SK-N-MC (cell line): ENCODE data around the gene PCDH1.

Source experiments
- DNase-seq: peaks from one replicate; pipeline ENCODE4 v3.0.0-alpha.2; 2011; ENCODE audit warnings: low read depth, low spot score
- H3K27ac ChIP-seq: fragments of 200-600 bp; sonication (generic); 2 replicates; pipeline ENCODE4 v1.5.1; 2016; ENCODE audit warnings: mixed run types
- H3K36me3 ChIP-seq: fragments of 200-600 bp; sonication (generic); 2 replicates; pipeline ENCODE4 v1.6.1; 2017; ENCODE audit warnings: antibody characterized with exemption, low read length, mixed read lengths; ENCODE audit not compliant: insufficient read depth
- H3K4me3 ChIP-seq: fragments of 200-600 bp; sonication (generic); 2 replicates; pipeline ENCODE4 v1.5.1; 2016
- H3K9ac ChIP-seq: fragments of 200-600 bp; sonication (generic); 2 replicates; pipeline ENCODE4 v1.8.0; 2017; ENCODE audit warnings: mixed run types, mixed read lengths; ENCODE audit not compliant: insufficient read length
- H3K9me3 ChIP-seq: fragments of 200-600 bp; sonication (generic); 2 replicates; pipeline ENCODE4 v1.6.1; 2017; ENCODE audit warnings: low read depth, mild to moderate bottlenecking, antibody characterized with exemption, low read length, moderate library complexity, mixed read lengths
- EZH2 ChIP-seq: fragments of 200-600 bp; sonication (generic); IDR thresholded peaks from one replicate; pipeline ENCODE4 v1.6.1; 2017; ENCODE audit warnings: antibody characterized with exemption
- FOXP2 ChIP-seq: optimal IDR thresholded peaks from 2 replicates; pipeline ENCODE3; 2011; ENCODE audit warnings: mild to moderate bottlenecking, moderate library complexity; ENCODE audit not compliant: insufficient read depth; ENCODE audit errors: extremely low read length, control extremely low read depth
- POLR2AphosphoS5 ChIP-seq: IDR thresholded peaks from 2 replicates; pipeline ENCODE4 v1.6.1; 2012; ENCODE audit warnings: mild to moderate bottlenecking, low read depth, low read length, borderline replicate concordance

PCDH1 gene

DNA sequence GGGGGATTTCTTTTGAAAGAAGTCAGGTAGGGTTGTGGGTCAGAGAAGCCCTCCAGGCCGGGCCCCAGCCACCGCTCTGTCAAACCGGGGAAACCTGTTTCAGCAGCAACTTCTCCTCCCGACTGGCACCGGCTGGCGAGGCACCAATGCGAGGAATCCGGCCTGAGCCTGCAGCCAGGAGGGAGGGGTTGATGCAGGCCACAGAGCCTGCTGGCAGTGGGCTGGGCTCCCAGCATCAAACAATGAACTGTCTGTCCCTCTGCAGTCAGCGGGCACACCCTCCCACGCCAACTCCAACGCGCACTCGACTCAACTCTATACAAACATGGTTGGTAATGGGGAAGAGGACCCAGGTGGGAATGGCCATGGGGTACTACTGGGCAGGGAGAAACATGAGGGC lies 12.1 kb downstream of the PCDH1 start:
- no peak overlapping the region for H3K4me3 ChIP-seq
- H3K27ac ChIP-seq, result no peak overlapping the region
- H3K36me3 ChIP-seq, result no peaks in the 10 kb centered on the region
- H3K9ac ChIP-seq, result no peak overlapping the region
- no peaks in the 10 kb centered on the region for H3K9me3 ChIP-seq
- no peak for DNase-seq
- TF ChIP-seq FOXP2, result no peak
- no peak for TF ChIP-seq POLR2AphosphoS5
- no peak for TF ChIP-seq EZH2

DNA sequence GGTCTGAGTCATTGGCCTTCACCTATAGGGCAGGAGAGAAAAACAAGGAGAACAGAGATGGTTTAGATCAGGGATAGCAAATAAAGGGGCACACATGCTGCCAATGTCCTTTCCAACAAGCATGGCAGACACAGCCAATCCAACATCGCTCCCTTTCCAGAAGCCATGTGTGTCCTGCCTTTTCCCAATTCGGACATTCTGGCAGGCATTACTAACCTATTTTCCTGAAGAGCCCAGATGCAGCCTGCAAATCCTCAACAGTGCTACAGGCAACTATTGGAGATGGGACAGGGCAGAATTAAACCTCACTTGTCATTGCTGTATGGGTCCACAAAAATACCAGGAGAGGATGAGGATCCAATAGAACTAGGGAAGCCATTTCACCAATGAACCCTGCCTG lies 12.8 kb downstream of the PCDH1 start:
- no peak overlapping the region for H3K4me3 ChIP-seq
- no peak for DNase-seq
- H3K9ac ChIP-seq, result no peak overlapping the region
- H3K27ac ChIP-seq, result no peak overlapping the region
- TF ChIP-seq EZH2 (no peak), POLR2AphosphoS5 (no peak), FOXP2 (no peak)
- no peaks in the 10 kb centered on the region for H3K9me3 ChIP-seq
- H3K36me3 ChIP-seq, result no peaks in the 10 kb centered on the region

DNA sequence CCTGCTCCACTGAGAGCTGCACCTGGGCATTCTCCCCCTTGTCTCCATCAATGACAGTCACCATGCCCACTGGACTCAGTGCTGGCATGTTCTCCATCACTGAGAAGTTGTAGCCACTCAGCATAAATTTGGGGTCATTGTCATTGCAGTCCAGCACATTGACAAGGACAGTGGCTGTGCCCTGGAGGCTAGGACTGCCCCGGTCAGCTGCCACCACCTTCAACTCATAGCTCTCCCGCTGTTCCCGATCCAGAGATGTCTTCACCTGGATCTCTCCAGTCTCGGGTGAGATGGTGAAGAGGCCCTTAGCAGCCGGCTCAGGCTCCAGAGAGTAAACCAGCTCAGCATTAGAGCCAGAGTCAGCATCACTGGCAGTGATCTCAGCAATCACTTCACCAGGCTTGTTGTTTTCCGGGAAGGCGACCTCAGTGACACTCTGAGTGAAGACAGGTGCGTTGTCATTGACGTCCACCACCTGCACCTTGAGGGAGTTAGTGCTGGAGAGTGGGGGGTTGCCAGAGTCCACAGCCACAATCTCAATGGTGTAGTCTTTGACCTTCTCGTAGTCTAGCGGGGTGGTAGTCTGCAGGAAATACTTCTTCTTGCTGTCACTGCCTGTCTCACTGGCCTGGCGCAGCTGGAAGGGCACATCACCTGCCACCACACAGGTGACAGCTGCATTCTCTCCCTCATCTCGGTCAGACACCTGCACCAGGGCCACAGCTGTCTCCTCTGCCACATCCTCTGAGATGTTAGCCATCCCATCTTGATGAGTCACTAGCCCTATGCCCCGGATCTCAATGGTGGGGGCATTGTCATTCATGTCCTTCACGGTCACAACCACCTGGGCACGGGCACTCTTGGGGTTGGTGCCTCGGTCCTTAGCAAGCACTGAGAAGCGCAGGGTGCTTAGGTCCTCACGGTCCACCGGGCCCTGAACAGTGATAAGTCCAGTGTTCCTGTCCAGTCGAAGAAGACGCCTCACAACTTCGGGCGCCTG lies 13.5 kb downstream of the PCDH1 start:
- no peaks in the 10 kb centered on the region for H3K36me3 ChIP-seq
- TF ChIP-seq FOXP2, result no peak
- no peak for TF ChIP-seq POLR2AphosphoS5
- TF ChIP-seq EZH2, result no peak
- DNase-seq, result no peak
- H3K9ac ChIP-seq, result no peak overlapping the region
- no peak overlapping the region for H3K4me3 ChIP-seq
- H3K9me3 ChIP-seq, result no peaks in the 10 kb centered on the region
- H3K27ac ChIP-seq, result no peak overlapping the region

DNA sequence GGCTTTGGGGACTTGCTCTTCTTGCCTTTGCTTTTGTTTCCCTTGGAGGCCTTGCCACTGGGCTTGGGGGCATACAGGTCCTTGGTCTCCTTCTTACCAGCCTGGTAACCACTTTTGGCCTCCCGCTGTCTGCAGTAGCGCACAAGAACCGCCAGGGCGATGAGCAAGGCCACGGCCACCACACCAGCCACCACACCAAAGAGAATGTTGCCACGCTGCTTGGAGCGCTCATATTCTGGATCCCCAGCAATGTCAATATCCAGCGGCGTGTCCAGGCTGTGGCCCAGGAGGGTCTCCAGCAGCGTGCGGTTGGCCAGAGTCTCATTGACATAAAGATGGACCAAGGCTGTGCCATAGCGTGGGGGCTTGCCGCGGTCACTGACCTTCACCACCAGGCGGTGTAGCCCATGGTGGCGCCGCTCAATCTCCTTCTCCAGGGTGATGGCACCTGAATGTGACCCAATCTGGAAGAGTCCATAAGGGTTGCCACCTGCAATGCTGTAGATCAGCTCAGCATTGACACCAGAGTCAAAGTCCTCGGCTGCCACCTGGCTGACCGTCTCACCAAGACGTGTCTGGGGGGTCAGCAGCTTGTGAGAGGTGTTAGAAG lies 14.5 kb downstream of the PCDH1 start:
- no peak for TF ChIP-seq POLR2AphosphoS5
- no peak for TF ChIP-seq EZH2
- no peak for TF ChIP-seq FOXP2
- H3K9ac ChIP-seq, result no peak overlapping the region

GRCh38 chr5:141862936-141863543 lies 15.2 kb downstream of the PCDH1 start:
- Histone ChIP-seq H3K9me3 (no peaks in the 10 kb centered on the region), H3K4me3 (no peak overlapping the region), H3K9ac (no peak overlapping the region), H3K27ac (no peak overlapping the region), H3K36me3 (no peaks in the 10 kb centered on the region)
- DNase-seq, result no peak
- TF ChIP-seq EZH2 (no peak), FOXP2 (no peak), POLR2AphosphoS5 (no peak)

More for the DNA sequence above, 14.5 kb downstream of the PCDH1 start:
- H3K4me3 ChIP-seq, result no peak overlapping the region
- H3K36me3 ChIP-seq, result no peaks in the 10 kb centered on the region
- no peak overlapping the region for H3K27ac ChIP-seq
- no peak for DNase-seq
- H3K9me3 ChIP-seq, result no peaks in the 10 kb centered on the region

DNA sequence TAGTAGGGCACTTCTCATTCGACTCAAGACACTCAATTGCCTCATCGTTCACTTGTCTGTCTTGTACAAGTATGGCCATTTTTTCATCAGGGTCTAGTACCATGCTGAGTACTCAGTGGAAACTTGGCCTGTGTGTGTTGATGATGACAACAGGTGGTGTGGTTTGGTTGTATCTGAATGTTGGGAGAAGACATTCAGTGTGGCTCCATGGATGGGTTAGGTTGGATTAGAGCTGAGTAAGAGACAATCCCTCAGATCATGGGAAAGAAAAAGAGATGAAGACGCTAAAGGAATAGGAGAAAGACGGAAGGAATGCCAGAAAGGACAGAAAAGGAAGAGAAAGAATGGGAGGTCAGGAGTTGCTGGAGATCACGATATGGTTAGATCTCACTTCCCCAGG lies 17.0 kb downstream of the PCDH1 start:
- DNase-seq, result no peak
- H3K36me3 ChIP-seq, result no peaks in the 10 kb centered on the region

DNA sequence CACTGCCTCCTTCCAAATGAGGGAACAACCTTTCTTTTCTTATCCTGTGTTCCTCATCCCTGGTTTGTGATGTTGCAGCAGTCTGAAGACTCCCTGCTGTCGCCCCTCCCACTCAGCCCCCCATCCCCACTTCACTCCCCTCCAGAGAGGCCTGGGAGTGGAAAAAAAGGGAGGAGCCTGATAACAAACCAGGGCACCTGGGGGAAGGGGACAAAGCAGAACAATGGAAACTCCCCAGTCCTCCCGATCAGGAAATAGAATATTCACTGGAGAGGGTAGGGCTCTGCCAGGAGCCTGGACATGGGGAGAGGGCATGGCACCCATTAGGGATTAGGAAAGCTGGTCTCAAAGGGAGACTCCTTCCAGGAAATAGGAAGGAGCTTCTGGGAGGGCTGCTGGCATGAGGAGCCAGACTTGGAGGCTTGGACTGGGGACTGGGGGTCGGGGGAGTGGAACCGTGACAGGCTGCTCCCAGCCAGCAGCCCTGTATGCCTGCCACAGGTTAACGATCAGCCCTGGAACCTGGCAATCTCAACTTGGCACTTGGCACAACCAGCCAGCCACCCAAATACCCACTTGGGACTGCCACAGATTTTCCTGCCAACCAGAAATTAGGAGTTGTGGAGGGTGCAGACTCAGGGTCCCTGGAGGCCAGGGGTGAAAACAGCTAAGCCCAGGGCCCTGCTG lies 20.0 kb downstream of the PCDH1 start:
- no peaks in the 10 kb centered on the region for H3K9me3 ChIP-seq
- no peak overlapping the region for H3K9ac ChIP-seq
- H3K27ac ChIP-seq, result no peak overlapping the region
- no peaks in the 10 kb centered on the region for H3K36me3 ChIP-seq
- no peak for DNase-seq
- no peak overlapping the region for H3K4me3 ChIP-seq
- no peak for TF ChIP-seq EZH2
- TF ChIP-seq POLR2AphosphoS5, result no peak
- no peak for TF ChIP-seq FOXP2

More for the DNA sequence above, 17.0 kb downstream of the PCDH1 start:
- Histone ChIP-seq H3K9me3 (no peaks in the 10 kb centered on the region), H3K4me3 (no peak overlapping the region), H3K9ac (no peak overlapping the region), H3K27ac (no peak overlapping the region)
- TF ChIP-seq EZH2, result no peak

GRCh38 chr5:141857226-141857625 lies 21.0 kb downstream of the PCDH1 start:
- no peak for DNase-seq
- no peaks in the 10 kb centered on the region for H3K36me3 ChIP-seq
- no peak overlapping the region for H3K27ac ChIP-seq
- TF ChIP-seq FOXP2 (no peak), POLR2AphosphoS5 (no peak), EZH2 (no peak)
- H3K9me3 ChIP-seq, result no peaks in the 10 kb centered on the region
- H3K9ac ChIP-seq, result no peak overlapping the region
- H3K4me3 ChIP-seq, result no peak overlapping the region
